H7 (cell line): ENCODE data around the gene CAPRIN1. TPM values are rescaled to one million over a fixed set of nuclear protein-coding genes. Genes with fewer than 3 reads are reported as not detected.

Experiments used
- total RNA-seq: library from RNA; depleted of rRNA; stranded (reverse); fragments of >200 nt; shearing (Covaris generic); gene quantifications from 2 replicates; pipeline ENCODE4 v1.2.3, GENCODE V29; 2014; rRNA removed

Gene CAPRIN1
- total RNA-seq, 1 experiment from 2014 or later, result 178 TPM

Other genes with a start within 250 kb of the CAPRIN1 start
- 0.87 and 0.92 TPM in 2 replicates for gene LMO2, start 159.7 kb upstream of the CAPRIN1 start, total RNA-seq
- 50.2 and 55.5 TPM in 2 replicates for gene NAT10, start 53.9 kb downstream of the CAPRIN1 start, total RNA-seq